ENCODE results near the gene UPK1B.

DNA sequence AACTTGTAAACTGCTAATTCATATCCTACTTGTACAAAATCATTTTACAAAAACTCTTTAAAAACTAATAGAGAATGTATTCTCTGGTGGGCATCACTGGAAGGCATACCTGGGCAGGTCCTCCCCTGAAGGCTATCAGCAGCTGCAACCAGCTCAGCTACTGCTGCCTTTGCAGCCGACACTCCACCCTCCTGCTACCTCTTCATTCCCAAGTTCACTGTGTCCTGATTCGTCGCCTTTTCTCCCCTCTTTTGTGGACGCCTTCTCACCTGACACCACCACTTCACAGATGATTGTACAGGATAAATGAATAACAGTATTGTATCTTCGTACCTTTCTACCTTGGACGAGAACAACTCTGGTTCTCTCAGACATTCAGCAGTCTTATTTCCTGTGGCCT, 38.4 kb downstream of the UPK1B start:
- TF ChIP-seq RAD21 (IDR thresholded peaks at IDR 0.05; ENCODE audit: low read depth) (no peak), ZBTB7A (IDR thresholded peaks at IDR 0.05; ENCODE audit: low read depth) (no peak), CEBPB (IDR thresholded peaks at IDR 0.05) (no peak), TEAD4 (IDR thresholded peaks at IDR 0.05) (no peak), NFIC (IDR thresholded peaks at IDR 0.05) (no peak), EGR1 (IDR thresholded peaks at IDR 0.05) (no peak), YY1 (IDR thresholded peaks at IDR 0.05; ENCODE audit: low read depth) (no peak), EP300 (IDR thresholded peaks at IDR 0.05; ENCODE audit: borderline replicate concordance) (no peak)
- TF ChIP-seq, protein P1, sequence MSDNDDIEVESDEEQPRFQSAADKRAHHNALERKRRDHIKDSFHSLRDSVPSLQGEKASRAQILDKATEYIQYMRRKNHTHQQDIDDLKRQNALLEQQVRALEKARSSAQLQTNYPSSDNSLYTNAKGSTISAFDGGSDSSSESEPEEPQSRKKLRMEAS (IDR thresholded peaks at IDR 0.05), result no peak
- TF ChIP-seq, protein P2, sequence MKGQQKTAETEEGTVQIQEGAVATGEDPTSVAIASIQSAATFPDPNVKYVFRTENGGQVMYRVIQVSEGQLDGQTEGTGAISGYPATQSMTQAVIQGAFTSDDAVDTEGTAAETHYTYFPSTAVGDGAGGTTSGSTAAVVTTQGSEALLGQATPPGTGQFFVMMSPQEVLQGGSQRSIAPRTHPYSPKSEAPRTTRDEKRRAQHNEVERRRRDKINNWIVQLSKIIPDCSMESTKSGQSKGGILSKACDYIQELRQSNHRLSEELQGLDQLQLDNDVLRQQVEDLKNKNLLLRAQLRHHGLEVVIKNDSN (IDR thresholded peaks at IDR 0.05), result no peak
- TF ChIP-seq, protein P3, sequence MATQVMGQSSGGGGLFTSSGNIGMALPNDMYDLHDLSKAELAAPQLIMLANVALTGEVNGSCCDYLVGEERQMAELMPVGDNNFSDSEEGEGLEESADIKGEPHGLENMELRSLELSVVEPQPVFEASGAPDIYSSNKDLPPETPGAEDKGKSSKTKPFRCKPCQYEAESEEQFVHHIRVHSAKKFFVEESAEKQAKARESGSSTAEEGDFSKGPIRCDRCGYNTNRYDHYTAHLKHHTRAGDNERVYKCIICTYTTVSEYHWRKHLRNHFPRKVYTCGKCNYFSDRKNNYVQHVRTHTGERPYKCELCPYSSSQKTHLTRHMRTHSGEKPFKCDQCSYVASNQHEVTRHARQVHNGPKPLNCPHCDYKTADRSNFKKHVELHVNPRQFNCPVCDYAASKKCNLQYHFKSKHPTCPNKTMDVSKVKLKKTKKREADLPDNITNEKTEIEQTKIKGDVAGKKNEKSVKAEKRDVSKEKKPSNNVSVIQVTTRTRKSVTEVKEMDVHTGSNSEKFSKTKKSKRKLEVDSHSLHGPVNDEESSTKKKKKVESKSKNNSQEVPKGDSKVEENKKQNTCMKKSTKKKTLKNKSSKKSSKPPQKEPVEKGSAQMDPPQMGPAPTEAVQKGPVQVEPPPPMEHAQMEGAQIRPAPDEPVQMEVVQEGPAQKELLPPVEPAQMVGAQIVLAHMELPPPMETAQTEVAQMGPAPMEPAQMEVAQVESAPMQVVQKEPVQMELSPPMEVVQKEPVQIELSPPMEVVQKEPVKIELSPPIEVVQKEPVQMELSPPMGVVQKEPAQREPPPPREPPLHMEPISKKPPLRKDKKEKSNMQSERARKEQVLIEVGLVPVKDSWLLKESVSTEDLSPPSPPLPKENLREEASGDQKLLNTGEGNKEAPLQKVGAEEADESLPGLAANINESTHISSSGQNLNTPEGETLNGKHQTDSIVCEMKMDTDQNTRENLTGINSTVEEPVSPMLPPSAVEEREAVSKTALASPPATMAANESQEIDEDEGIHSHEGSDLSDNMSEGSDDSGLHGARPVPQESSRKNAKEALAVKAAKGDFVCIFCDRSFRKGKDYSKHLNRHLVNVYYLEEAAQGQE (IDR thresholded peaks at IDR 0.05; ENCODE audit: low read depth), result no peak

Measured in Ishikawa (cell line).